Measurements from ENCODE around the gene DPH5. TPM values are rescaled to one million over a fixed set of nuclear protein-coding genes. Genes with fewer than 3 reads are reported as not detected.

The DPH5 gene
- total and polyA plus RNA-seq, 2 of the 4 experiments (the other 2 are of a cell fraction): 32.3 to 42.0 TPM

DNA sequence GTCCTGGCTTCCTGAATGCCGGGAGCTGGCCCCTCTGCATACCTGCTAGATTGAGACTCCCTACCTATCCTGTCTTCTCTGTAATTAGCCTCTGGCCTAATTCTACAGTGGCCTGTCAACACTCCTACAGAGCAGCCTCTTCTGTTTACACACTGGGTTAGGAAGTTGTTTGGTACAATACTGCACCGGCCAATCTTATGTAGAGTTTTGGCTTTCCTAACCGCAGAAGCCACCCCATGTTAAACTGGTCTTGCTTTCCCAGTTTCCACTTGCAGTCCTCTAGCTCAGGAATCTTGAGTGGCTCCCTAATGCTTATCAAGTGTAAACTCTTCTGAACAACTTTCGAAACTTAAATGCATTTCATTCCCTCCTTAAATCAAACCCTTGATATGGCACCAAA lies 42.8 kb downstream of the DPH5 start:
- H3K23ac ChIP-seq (ENCODE audit: low read depth, low read length): no peak overlapping the region
- no peak overlapping the region for H4K5ac ChIP-seq (ENCODE audit: low read depth, low read length)
- no peak overlapping the region for H2BK120ac ChIP-seq (ENCODE audit: low read depth, low read length)
- H3K4me1 ChIP-seq (ENCODE audit: control insufficient read depth, insufficient read depth, low read length): no peaks in the 10 kb centered on the region; the same call in 1 of the 2 replicates
- no peak for ATAC-seq (ENCODE audit: low read depth)
- H4K20me1 ChIP-seq (ENCODE audit: insufficient read depth, low read length): no peaks in the 10 kb centered on the region
- no peak overlapping the region for H2BK20ac ChIP-seq (ENCODE audit: low read depth, low read length)
- intact Hi-C loops (cut with micrococcal nuclease) (no loop called here), in situ Hi-C loops (cut with MboI; ENCODE audit: low sequenced_read_pairs) (no loop called here), dilution Hi-C loops (cut with HindIII; ENCODE audit: low sequenced_read_pairs, unreplicated experiment) (no loop called here)
- H2AFZ ChIP-seq (replicated peaks; ENCODE audit: low read length, poor library complexity): no peak overlapping the region
- no peaks in the 10 kb centered on the region for H3K36me3 ChIP-seq (ENCODE audit: control insufficient read depth, insufficient read depth, low read length)
- no peak overlapping the region for H3K14ac ChIP-seq (replicated peaks; ENCODE audit: low read depth, low read length)
- no peak overlapping the region for H2BK5ac ChIP-seq (ENCODE audit: low read depth, low read length, poor library complexity, severe bottlenecking)
- H2BK15ac ChIP-seq (ENCODE audit: low read depth, low read length): no peak overlapping the region; the same call in 2 of the 3 replicates
- DNase-seq: no peak
- no peak overlapping the region for H4K8ac ChIP-seq (ENCODE audit: low read depth in 2 of 2, low read length in 2 of 2)
- H3K56ac ChIP-seq (ENCODE audit: extremely low read depth, insufficient read depth, low read length): no peak overlapping the region
- H3K18ac ChIP-seq (ENCODE audit: low read depth, low read length): no peak overlapping the region
- no peaks in the 10 kb centered on the region for H3K9me3 ChIP-seq (ENCODE audit: control insufficient read depth, insufficient read depth, low read length)
- H4K91ac ChIP-seq (ENCODE audit: insufficient read depth, low read depth, low read length): no peak overlapping the region
- BruUV-seq (replicated peaks): no TSS peak
- H2AK9ac ChIP-seq (replicated peaks; ENCODE audit: low read depth, low read length, poor library complexity): no peak overlapping the region
- H3K27me3 ChIP-seq (ENCODE audit: control insufficient read depth, insufficient read depth, low read length): no peaks in the 10 kb centered on the region
- H3K4me2 ChIP-seq (ENCODE audit: low read depth, low read length): no peak overlapping the region
- H3K27ac ChIP-seq (ENCODE audit: insufficient read depth, low read length): no peak overlapping the region
- POLR2A ChIA-PET (ENCODE audit: unreplicated experiment): no interaction called here
- no peaks in the 10 kb centered on the region; the same call in 1 of the 2 replicates for H3K9me1 ChIP-seq (ENCODE audit: insufficient read depth, low read length)
- H3K9ac ChIP-seq (ENCODE audit: low read depth, low read length): no peak overlapping the region
- 83% methylated on average over 1 of the region's 4 CpGs; no CpG with 5 or more reads in 1 of the 2 experiments for WGBS, 2 experiments (ENCODE audit: extremely low coverage in 2 of 2, insufficient read length in 1 of 2)
- no peak overlapping the region for H2AK5ac ChIP-seq (ENCODE audit: low read depth, low read length)
- no peak overlapping the region for H3K4me3 ChIP-seq (ENCODE audit: insufficient read depth, low read depth, low read length)
- no peak for TF ChIP-seq MAFK (IDR thresholded peaks at IDR 0.05; ENCODE audit: low read depth, low read length)
- H3K79me1 ChIP-seq (ENCODE audit: low read depth in 1 of 2, low read length in 2 of 2): peaks cover 0 to 7% of the 10 kb centered on the region in 2 experiments; a peak in 3 of 4 replicates
- no peak overlapping the region for H3K4ac ChIP-seq (ENCODE audit: low read depth, low read length)
- CTCF ChIA-PET: no interaction called here
